Measurements from ENCODE around the gene PLA2G1B. TPM values are rescaled to one million over a fixed set of nuclear protein-coding genes. Genes with fewer than 3 reads are reported as not detected.

The PLA2G1B gene
- total RNA-seq (2014; rRNA removed; shearing (Covaris generic)) (not detected in 2 replicates), polyA plus RNA-seq (2016; fragmentation: Nextera tagmentation; extraction: Ambion mirVana) (not detected in 2 replicates)

DNA sequence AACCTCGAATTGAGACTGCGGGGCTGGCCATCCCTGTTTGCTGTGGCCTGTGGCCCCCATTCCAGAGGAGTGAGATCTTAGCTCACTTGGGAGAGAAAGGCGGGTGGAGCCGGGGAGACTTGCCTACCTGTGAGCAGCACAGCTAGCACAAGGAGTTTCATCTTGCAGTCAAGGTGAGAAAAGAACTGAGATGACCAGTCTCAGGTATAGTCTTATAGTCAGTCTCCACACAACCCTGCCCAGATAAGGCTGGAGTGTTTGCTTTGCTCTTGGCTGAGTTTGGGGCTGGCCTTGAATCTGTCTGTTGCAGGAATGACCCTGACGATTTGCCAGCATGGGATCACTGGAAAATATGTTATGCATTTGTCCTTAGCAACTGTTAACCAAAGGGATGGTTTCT lies at the start of gene PLA2G1B:
TSS of gene PLA2G1B (minus strand) at position 187 of the 400 bp plus-strand sequence. CDS start at position 161, 26 bp downstream.
- Histone ChIP-seq H3K4me3 (no peak within 1 kb of the TSS), H3K4me1 (ENCODE audit: insufficient read depth) (no peaks in the 10 kb centered on the region), H3K4me2 (ENCODE audit: unreplicated experiment) (no peak within 1 kb of the TSS), H2AFZ (no peak within 1 kb of the TSS), H3F3A (ENCODE audit: insufficient read depth) (no peaks in the 10 kb centered on the region), H3K27ac (no peak within 1 kb of the TSS), H3K9ac (no peak within 1 kb of the TSS), H3K27me3 (replicated peaks; ENCODE audit: insufficient read depth) (no peaks in the 10 kb centered on the region), H4K20me1 (ENCODE audit: insufficient read depth) (no peaks in the 10 kb centered on the region), H3K36me3 (ENCODE audit: low read depth) (no peaks in the 10 kb centered on the region), H3K9me3 (ENCODE audit: low read depth) (no peaks in the 10 kb centered on the region), H3K9me2 (ENCODE audit: insufficient read depth) (no peaks in the 10 kb centered on the region), H3K79me2 (ENCODE audit: insufficient read depth) (no peaks in the 10 kb centered on the region)
- in situ Hi-C loops (cut with MboI): no loop called here
- WGBS, 2 experiments (ENCODE audit: low coverage in 1 of 2, low lambda C conversion rate in 2 of 2, missing lambda C conversion rate in 2 of 2): 72 to 74% methylated on average over 5 of the region's 5 CpGs
- TF ChIP-seq EZH2 (IDR thresholded peaks at IDR 0.05; ENCODE audit: insufficient read depth, poor library complexity, severe bottlenecking): no peak
- TF ChIP-seq EZH2phosphoT487 (IDR thresholded peaks at IDR 0.05; ENCODE audit: insufficient read depth, low read depth): no peak
- DNase-seq: no peak

DNA sequence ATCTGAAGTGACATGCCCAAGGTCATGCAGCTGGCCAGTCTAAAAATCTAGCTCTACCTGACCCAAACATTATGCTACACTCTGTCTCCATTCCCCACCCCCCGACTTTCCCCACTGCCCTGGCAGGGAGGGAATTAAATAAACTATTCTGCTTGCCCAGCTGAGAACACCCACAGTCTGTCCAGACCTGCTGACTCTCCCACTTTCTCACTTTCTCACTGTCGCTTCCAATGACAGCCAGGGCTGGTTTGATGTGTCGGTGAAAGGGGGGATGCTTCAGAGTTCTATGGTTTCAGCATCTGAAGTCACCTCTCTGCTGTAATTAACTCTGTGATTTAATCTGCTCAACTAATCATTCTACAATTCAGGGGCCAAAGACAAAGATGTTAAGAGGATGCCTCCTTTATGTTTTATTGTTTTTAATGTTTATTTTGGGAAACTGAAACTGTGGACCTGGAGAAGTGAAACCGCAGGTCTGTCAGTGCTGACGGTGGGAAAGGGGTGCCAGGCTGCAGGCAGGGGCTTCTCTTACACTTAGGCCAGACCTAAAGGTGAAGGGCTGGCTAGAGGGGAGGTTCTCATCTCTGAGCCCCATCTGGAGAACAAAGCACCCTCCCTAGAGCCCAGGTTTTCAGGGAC lies 49.5 kb upstream of the PLA2G1B start:
- no peaks in the 10 kb centered on the region for H3K9me3 ChIP-seq (ENCODE audit: low read depth)
- in situ Hi-C loops (cut with MboI): no loop called here
- H3K27me3 ChIP-seq (replicated peaks; ENCODE audit: insufficient read depth): peaks cover 55% of the 10 kb centered on the region

DNA sequence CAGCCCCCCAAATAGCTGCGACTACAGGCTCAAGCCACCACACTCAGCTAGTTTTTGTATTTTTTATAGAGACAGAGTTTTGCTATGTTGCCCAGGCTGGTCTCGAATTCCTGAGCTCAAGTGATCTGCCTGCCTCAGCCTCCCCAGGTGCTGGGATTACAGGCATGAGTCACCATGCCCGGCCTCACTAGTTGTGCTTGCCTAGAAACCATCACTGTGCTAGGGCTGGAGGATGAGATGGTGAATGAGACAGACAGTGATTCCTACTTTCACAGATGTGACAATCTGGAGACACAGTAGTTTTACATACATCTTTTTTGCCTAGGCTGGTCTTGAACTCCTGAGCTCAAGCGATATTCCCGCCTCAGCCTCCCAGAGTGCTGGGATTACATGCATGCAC lies 48.8 kb upstream of the PLA2G1B start:
- H3K4me3 ChIP-seq: no peak overlapping the region
- H3K9me2 ChIP-seq (ENCODE audit: insufficient read depth): no peaks in the 10 kb centered on the region
- H3K27me3 ChIP-seq (replicated peaks; ENCODE audit: insufficient read depth): peaks cover 61% of the 10 kb centered on the region
- in situ Hi-C loops (cut with MboI): no loop called here
- no peak for TF ChIP-seq EZH2phosphoT487 (IDR thresholded peaks at IDR 0.05; ENCODE audit: insufficient read depth, low read depth)
- TF ChIP-seq EZH2 (IDR thresholded peaks at IDR 0.05; ENCODE audit: insufficient read depth, poor library complexity, severe bottlenecking): no peak
- H3K27ac ChIP-seq: no peak overlapping the region
- no peaks in the 10 kb centered on the region for H3K4me1 ChIP-seq (ENCODE audit: insufficient read depth)
- WGBS, 2 experiments (ENCODE audit: low coverage in 1 of 2, low lambda C conversion rate in 2 of 2, missing lambda C conversion rate in 2 of 2): 54 to 72% methylated on average over 5 of the region's 5 CpGs
- H4K20me1 ChIP-seq (ENCODE audit: insufficient read depth): no peaks in the 10 kb centered on the region
- H3K9me3 ChIP-seq (ENCODE audit: low read depth): no peaks in the 10 kb centered on the region
- DNase-seq: no peak
- no peaks in the 10 kb centered on the region for H3K79me2 ChIP-seq (ENCODE audit: insufficient read depth)
- no peaks in the 10 kb centered on the region for H3F3A ChIP-seq (ENCODE audit: insufficient read depth)
- H2AFZ ChIP-seq: no peak overlapping the region
- H3K4me2 ChIP-seq (ENCODE audit: unreplicated experiment): no peak overlapping the region
- H3K9ac ChIP-seq: no peak overlapping the region
- H3K36me3 ChIP-seq (ENCODE audit: low read depth): no peaks in the 10 kb centered on the region

More for the DNA sequence above, 49.5 kb upstream of the PLA2G1B start:
- no peaks in the 10 kb centered on the region for H3F3A ChIP-seq (ENCODE audit: insufficient read depth)
- no peaks in the 10 kb centered on the region for H4K20me1 ChIP-seq (ENCODE audit: insufficient read depth)
- H3K9ac ChIP-seq: no peak overlapping the region
- no peaks in the 10 kb centered on the region for H3K36me3 ChIP-seq (ENCODE audit: low read depth)
- no peaks in the 10 kb centered on the region for H3K79me2 ChIP-seq (ENCODE audit: insufficient read depth)
- 47 to 48% methylated on average over 5 of the region's 5 CpGs for WGBS, 2 experiments (ENCODE audit: low coverage in 1 of 2, low lambda C conversion rate in 2 of 2, missing lambda C conversion rate in 2 of 2)
- H3K9me2 ChIP-seq (ENCODE audit: insufficient read depth): no peaks in the 10 kb centered on the region
- no peak overlapping the region for H3K4me2 ChIP-seq (ENCODE audit: unreplicated experiment)
- H3K4me1 ChIP-seq (ENCODE audit: insufficient read depth): no peaks in the 10 kb centered on the region
- no peak overlapping the region for H2AFZ ChIP-seq
- H3K27ac ChIP-seq: no peak overlapping the region
- DNase-seq: no peak
- no peak overlapping the region for H3K4me3 ChIP-seq
- TF ChIP-seq EZH2 (IDR thresholded peaks at IDR 0.05; ENCODE audit: insufficient read depth, poor library complexity, severe bottlenecking) (no peak), EZH2phosphoT487 (IDR thresholded peaks at IDR 0.05; ENCODE audit: insufficient read depth, low read depth) (no peak)

DNA sequence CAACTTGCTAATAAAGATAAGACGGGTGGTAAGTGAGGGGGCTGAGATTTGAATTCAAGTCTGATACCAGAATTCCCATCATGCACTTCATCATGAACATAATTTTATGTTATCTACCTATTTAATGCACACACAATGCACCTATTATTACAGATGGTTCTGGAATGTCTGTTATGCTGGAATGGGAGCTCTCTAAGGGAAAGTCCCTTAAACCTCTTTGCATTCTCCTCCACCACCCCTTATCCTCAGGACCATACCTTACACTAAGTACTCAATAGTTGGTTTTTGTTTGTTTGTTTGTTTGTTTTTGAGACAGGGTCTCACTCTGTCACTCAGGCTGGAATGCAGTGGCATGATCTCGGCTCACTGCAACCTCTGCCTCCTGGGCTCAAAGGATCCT lies 48.4 kb upstream of the PLA2G1B start:
- no peak overlapping the region for H2AFZ ChIP-seq
- no peaks in the 10 kb centered on the region for H3K4me1 ChIP-seq (ENCODE audit: insufficient read depth)
- no peaks in the 10 kb centered on the region for H3K79me2 ChIP-seq (ENCODE audit: insufficient read depth)
- no peaks in the 10 kb centered on the region for H3K9me2 ChIP-seq (ENCODE audit: insufficient read depth)
- no peak for DNase-seq
- in situ Hi-C loops (cut with MboI): no loop called here
- H3K27me3 ChIP-seq (replicated peaks; ENCODE audit: insufficient read depth): peaks cover 63% of the 10 kb centered on the region
- no peak overlapping the region for H3K4me3 ChIP-seq
- H3K9me3 ChIP-seq (ENCODE audit: low read depth): no peaks in the 10 kb centered on the region
- H3K36me3 ChIP-seq (ENCODE audit: low read depth): no peaks in the 10 kb centered on the region
- no peaks in the 10 kb centered on the region for H4K20me1 ChIP-seq (ENCODE audit: insufficient read depth)
- WGBS, 2 experiments (ENCODE audit: low coverage in 1 of 2, low lambda C conversion rate in 2 of 2, missing lambda C conversion rate in 2 of 2): 62 to 65% methylated on average over 2 of the region's 2 CpGs
- H3K27ac ChIP-seq: no peak overlapping the region
- no peak overlapping the region for H3K4me2 ChIP-seq (ENCODE audit: unreplicated experiment)
- no peaks in the 10 kb centered on the region for H3F3A ChIP-seq (ENCODE audit: insufficient read depth)
- TF ChIP-seq EZH2 (IDR thresholded peaks at IDR 0.05; ENCODE audit: insufficient read depth, poor library complexity, severe bottlenecking) (no peak), EZH2phosphoT487 (IDR thresholded peaks at IDR 0.05; ENCODE audit: insufficient read depth, low read depth) (no peak)
- H3K9ac ChIP-seq: no peak overlapping the region

Data from GM23248 (cell line).